GM12878 (cell line): ENCODE measurements around the gene MDM1. TPM values are rescaled to one million over a fixed set of nuclear protein-coding genes. Genes with fewer than 3 reads are reported as not detected.

Experiments used
- ATAC-seq: fragments of 200-7000 bp; cut with Tn5 transposase; 3 replicates; pipeline ENCODE4 v1.9.1; 2020; ENCODE audit warnings: mild to moderate bottlenecking, moderate library complexity
- BruUV-seq: library from RNA; stranded (reverse); fragments of 400-500 nt; replicated peaks from 2 replicates; lab custom pipeline; 2021; lab: Mats Ljungman, UMichigan
- CTCF ChIA-PET: fragments of 300-600 bp; sonication (Branson Sonifier 250); formaldehyde crosslinking; extraction: SDS; loops from one replicate; lab custom pipeline; 2021; ENCODE audit warnings: inconsistent platforms; lab: Yijun Ruan, JAX
- POLR2A ChIA-PET: fragments of 350-600 bp; formaldehyde crosslinking; extraction: SDS; loops from one replicate; lab custom pipeline; 2021; ENCODE audit warnings: inconsistent platforms; lab: Charles Lee
- RAD21 ChIA-PET: fragments of 300-600 bp; sonication (Branson Sonifier 250); formaldehyde crosslinking; loops from one replicate; lab custom pipeline; 2023; ENCODE audit warnings: antibody characterized with exemption; ENCODE audit not compliant: unreplicated experiment; lab: Charles Lee
- SMC1A ChIA-PET: fragments of 300-600 bp; sonication (Branson Sonifier 250); formaldehyde crosslinking; loops from one replicate; lab custom pipeline; 2023; ENCODE audit not compliant: unreplicated experiment, uncharacterized antibody; lab: Charles Lee
- DNase-seq: peaks from one replicate; pipeline ENCODE4 v3.0.0-alpha.2; 2011; ENCODE audit warnings: low read depth, low spot score
- FAIRE-seq: peaks from 3 replicates; lab custom pipeline; 2011; peaks lifted over from hg19 to GRCh38; lab: Jason Lieb, UNC
- H2AFZ ChIP-seq: 2 replicates; pipeline ENCODE4 v1.6.0; 2011; ENCODE audit warnings: low read depth, low read length, control low read depth; ENCODE audit not compliant: control insufficient read depth
- H3K27ac ChIP-seq: 2 replicates; pipeline ENCODE4 v1.5.1; 2011; ENCODE audit warnings: control low read depth; ENCODE audit not compliant: control insufficient read depth, insufficient read depth
- H3K27me3 ChIP-seq, 2 experiments: replicated peaks in 1 of 2; 2 replicates each; pipeline versions ENCODE4 v1.6.0 to v1.6.1; 2011; ENCODE audit warnings: low read length in 1 of 2; ENCODE audit not compliant: control insufficient read depth in 2 of 2, insufficient read depth in 2 of 2
- H3K36me3 ChIP-seq, 2 experiments: 2 replicates each; pipeline ENCODE4 v1.5.1; 2011; ENCODE audit warnings: low read length in 1 of 2; ENCODE audit not compliant: control insufficient read depth in 2 of 2, insufficient read depth in 2 of 2
- H3K4me1 ChIP-seq: 2 replicates; pipeline ENCODE4 v1.6.1; 2011; ENCODE audit warnings: mild to moderate bottlenecking, low read length, moderate library complexity, mixed read lengths; ENCODE audit not compliant: control insufficient read depth, insufficient read depth
- H3K4me2 ChIP-seq: 2 replicates; pipeline ENCODE4 v1.6.0; 2011; ENCODE audit warnings: control low read depth; ENCODE audit not compliant: control insufficient read depth, insufficient read depth
- H3K4me3 ChIP-seq: fragments of 200-600 bp; sonication (generic); 2 replicates; pipeline ENCODE4 v1.5.1; 2016
- H3K79me2 ChIP-seq: 2 replicates; pipeline ENCODE4 v1.6.0; 2011; ENCODE audit warnings: low read length; ENCODE audit not compliant: control insufficient read depth, insufficient read depth
- H3K9ac ChIP-seq: 2 replicates; pipeline ENCODE4 v1.8.0; 2011; ENCODE audit warnings: low read length, control low read depth, mixed read lengths; ENCODE audit not compliant: control insufficient read depth, insufficient read depth
- H3K9me3 ChIP-seq: replicated peaks from 3 replicates; pipeline ENCODE4 v1.5.1; 2011; ENCODE audit warnings: mild to moderate bottlenecking, low read length; ENCODE audit not compliant: control insufficient read depth, insufficient read depth
- H4K20me1 ChIP-seq: 2 replicates; pipeline ENCODE4 v1.6.0; 2011; ENCODE audit not compliant: control insufficient read depth, insufficient read depth
- BHLHE40 ChIP-seq, 2 experiments: fragments of 450-650 bp in 1 of 2; IDR thresholded peaks; 2 replicates each; pipeline ENCODE4 v1.6.1; 2011 to 2017; ENCODE audit warnings: low read depth in 2 of 2, borderline replicate concordance in 1 of 2, improper control_type of control experiment in 1 of 2, low read length in 1 of 2, mild to moderate bottlenecking in 1 of 2
- HDGF ChIP-seq: fragments of 450-650 bp; IDR thresholded peaks from 2 replicates; pipeline ENCODE4 v1.6.1; 2016; ENCODE audit warnings: antibody characterized with exemption
- NFIC ChIP-seq: IDR thresholded peaks from 2 replicates; pipeline ENCODE4 v1.6.1; 2012; ENCODE audit warnings: low read depth, mild to moderate bottlenecking, inconsistent platforms, low read length, moderate library complexity
- SKIL ChIP-seq: fragments of 450-650 bp; IDR thresholded peaks from 2 replicates; pipeline ENCODE4 v1.6.1; 2017; ENCODE audit warnings: mild to moderate bottlenecking, low read depth, inconsistent platforms; ENCODE audit not compliant: poor library complexity, severe bottlenecking
- SPI1 ChIP-seq: IDR thresholded peaks from 2 replicates; pipeline ENCODE4 v1.6.1; 2011; ENCODE audit warnings: low read depth, mild to moderate bottlenecking, low read length, moderate library complexity, borderline replicate concordance; ENCODE audit not compliant: insufficient read depth
- in situ Hi-C: fragments of 300-500 bp; cut with MboI; formaldehyde crosslinking; loops from 9 replicates; pipeline ENCODE4 v1.14.3; 2018; ENCODE audit warnings: mixed read lengths
- intact Hi-C: fragments of 100-400 bp; cut with micrococcal nuclease; formaldehyde crosslinking; loops from one replicate; pipeline ENCODE4 v1.14.2; 2022; ENCODE audit not compliant: unreplicated experiment
- polyA plus RNA-seq, 11 experiments: library from polyadenylated mRNA; depleted of rRNA in 4 of 11; unstranded in 6 of 11; stranded (reverse) in 5 of 11; fragments of >200 nt; fragmentation: Nextera tagmentation in 4 of 11; fragmentation: Illumina TruSeq in 1 of 11; extraction: Ambion mirVana in 4 of 11; extraction: Trizol in 1 of 11; gene quantifications; 1 replicate in 1 of 11; 2 replicates in 10 of 11; pipeline versions ENCODE4 v1.2.1 to v1.2.3, GENCODE V29; 2011 to 2016; ENCODE audit warnings: inconsistent platforms in 2 of 11, missing spikeins in 2 of 11, low read depth in 1 of 11
- total RNA-seq, 4 experiments: library from RNA; depleted of rRNA in 3 of 4; stranded (reverse); fragments of >200 nt in 3 of 4; fragmentation: Illumina TruSeq in 1 of 4; extraction: Trizol in 1 of 4; gene quantifications; 2 replicates each; pipeline versions ENCODE4 v1.2.1 to v1.2.3, GENCODE V29; 2013 to 2021

MDM1 gene
- total and polyA plus RNA-seq, 10 of the 15 experiments (the other 5 are each of a cell fraction or from before 2014, with no cell fraction given), result 10.1 to 25.3 (median 16.5) TPM

- Histone ChIP-seq H3K4me2 (no peak overlapping the region), H3K4me3 (no peak overlapping the region), H3K36me3 (no peaks in the 10 kb centered on the region), H3K79me2 (no peaks in the 10 kb centered on the region; the same call in 1 of the 2 replicates), H3K27me3 (no peaks in the 10 kb centered on the region), H3K9ac (no peak overlapping the region), H3K4me1 (peaks cover 37% of the 10 kb centered on the region), H3K27ac (no peak overlapping the region), H4K20me1 (no peaks in the 10 kb centered on the region), H3K9me3 (no peaks in the 10 kb centered on the region)
- POLR2A ChIA-PET, result interaction anchor here (0.6 to 5.4 kb wide), 3 partner anchors 11 to 113 kb away, joined by 3 to 31 read pairs (median 3); no protein-coding TSS in a partner anchor
- no TSS peak for BruUV-seq
- CTCF ChIA-PET, result interaction anchor here (1.0 kb wide), 1 partner anchor 81 kb away, joined by 5 read pairs; no protein-coding TSS in a partner anchor
- FAIRE-seq (no peak), DNase-seq (no peak)
- RAD21 ChIA-PET, result interaction anchor here (0.6 to 5.7 kb wide), 3 partner anchors 12 to 276 kb away, joined by 3 to 47 read pairs (median 5); no protein-coding TSS in a partner anchor
- intact Hi-C loops, result no loop called here
- SMC1A ChIA-PET, result interaction anchor here (1.0 to 5.2 kb wide), 5 partner anchors 11 to 326 kb away, joined by 3 to 36 read pairs (median 3); partner anchors contain the start of gene RAP1B
- TF ChIP-seq SKIL (no peak), NFIC (no peak)
- TF ChIP-seq, all 136 proteins: peak for 0
- ATAC-seq, result no peak
- in situ Hi-C loops, result loop anchor here (25.0 kb wide), 1 partner anchor 250 kb away; the partner anchor contains the start of gene RAP1B
- no peak overlapping the region for H2AFZ ChIP-seq
Observed at GRCh38 chr12:68361953-68362352, 29.8 kb upstream of the MDM1 start.

GRCh38 chr12:68359674-68360073 lies 27.5 kb upstream of the MDM1 start:
- FAIRE-seq, result no peak
- intact Hi-C loops, result loop anchor here (2.0 to 5.0 kb wide), 3 partner anchors 251 to 328 kb away; partner anchors contain the start of genes NUP107 and RAP1B
- Histone ChIP-seq H3K4me1 (peaks cover 21% of the 10 kb centered on the region), H3K27ac (peak overlapping the region; percentile 54), H3K4me2 (peak overlapping the region; percentile 70; the same call in 1 of the 2 replicates), H2AFZ (no peak overlapping the region; the same call in 1 of the 2 replicates), H4K20me1 (no peaks in the 10 kb centered on the region), H3K27me3 (no peaks in the 10 kb centered on the region), H3K4me3 (no peak overlapping the region), H3K79me2 (no peaks in the 10 kb centered on the region; the same call in 1 of the 2 replicates), H3K9ac (0 out of 2 replicates have a peak overlapping the region, but pooled peaks have one; percentile 1), H3K9me3 (no peaks in the 10 kb centered on the region), H3K36me3 (no peaks in the 10 kb centered on the region)
- no peak for DNase-seq
- in situ Hi-C loops, result loop anchor here (25.0 kb wide), 1 partner anchor 253 kb away; the partner anchor contains the start of gene RAP1B
- SMC1A ChIA-PET, result interaction anchor here (0.6 to 7.1 kb wide), 52 partner anchors 10 to 455 kb away, joined by 3 to 108 read pairs (median 6); partner anchors contain the start of genes MDM1, NUP107 and RAP1B
- BruUV-seq, result TSS peak; percentile 85
- POLR2A ChIA-PET, result interaction anchor here (0.8 to 5.4 kb wide), 12 partner anchors 14 to 448 kb away, joined by 3 to 31 read pairs (median 6); partner anchors contain the start of genes MDM2 and RAP1B
- CTCF ChIA-PET, result interaction anchor here (0.7 to 3.8 kb wide), 33 partner anchors 13 to 470 kb away, joined by 3 to 25 read pairs (median 4); partner anchors contain the start of genes MDM2 and SLC35E3
- ATAC-seq, result peak; percentile 28
- RAD21 ChIA-PET, result interaction anchor here (0.6 to 5.7 kb wide), 29 partner anchors 10 to 454 kb away, joined by 3 to 47 read pairs (median 4); partner anchors contain the start of genes RAP1B and SLC35E3
- TF ChIP-seq SPI1, result peak; percentile 66; the same call in 1 of the 2 replicates
- TF ChIP-seq BHLHE40 (IDR thresholded peaks at IDR 0.05; ENCODE audit: borderline replicate concordance in 1 of 2, low read depth in 2 of 2, low read length in 1 of 2), result no peak
- TF ChIP-seq HDGF, result peak; percentile 13; the same call in 1 of the 2 replicates
